GM23338 (cell line): Measurements from ENCODE around the gene SELENOO. TPM values are rescaled to one million over a fixed set of nuclear protein-coding genes. Genes with fewer than 3 reads are reported as not detected.
A peak's percentile ranks its signal among the peaks of the same experiment; 100 is the strongest.

Source experiments
- ATAC-seq: fragments of 200-7000 bp; cut with Tn5 transposase; 3 replicates; pipeline ENCODE4 v1.9.1; 2020
- DNase-seq: peaks from one replicate; pipeline ENCODE4 v3.0.0-alpha.2; 2015; ENCODE audit warnings: low spot score
- H2AFZ ChIP-seq: fragments of 200-600 bp; sonication (generic); 2 replicates; pipeline ENCODE4 v1.8.0; 2016; ENCODE audit warnings: antibody characterized with exemption, mild to moderate bottlenecking, moderate library complexity
- H3F3A ChIP-seq: fragments of 200-600 bp; sonication (generic); replicated peaks from 2 replicates; pipeline ENCODE4 v1.8.0; 2017; ENCODE audit warnings: antibody characterized with exemption, mixed run types, low read depth
- H3K27ac ChIP-seq: fragments of 200-600 bp; sonication (generic); 2 replicates; pipeline ENCODE4 v1.6.1; 2016; ENCODE audit warnings: low read depth
- H3K27me3 ChIP-seq: fragments of 200-600 bp; sonication (generic); 2 replicates; pipeline ENCODE4 v1.8.0; 2016; ENCODE audit warnings: mild to moderate bottlenecking, mixed run types, moderate library complexity; ENCODE audit not compliant: insufficient read depth
- H3K36me3 ChIP-seq: fragments of 200-600 bp; sonication (generic); 2 replicates; pipeline ENCODE4 v1.8.0; 2016; ENCODE audit warnings: mild to moderate bottlenecking; ENCODE audit not compliant: insufficient read depth
- H3K4me1 ChIP-seq: fragments of 200-600 bp; sonication (generic); 2 replicates; pipeline ENCODE4 v1.8.0; 2016; ENCODE audit warnings: mild to moderate bottlenecking, moderate library complexity; ENCODE audit not compliant: insufficient read depth
- H3K4me2 ChIP-seq: fragments of 200-600 bp; sonication (generic); 2 replicates; pipeline ENCODE4 v1.7.1; 2017; ENCODE audit warnings: mixed run types
- H3K4me3 ChIP-seq: fragments of 200-600 bp; sonication (generic); 2 replicates; pipeline ENCODE4 v1.6.1; 2016; ENCODE audit warnings: mixed run types
- H3K79me2 ChIP-seq: fragments of 200-600 bp; sonication (generic); replicated peaks from 2 replicates; pipeline ENCODE4 v1.8.0; 2017; ENCODE audit warnings: mild to moderate bottlenecking; ENCODE audit not compliant: insufficient read depth
- H3K9me2 ChIP-seq: fragments of 200-600 bp; sonication (generic); 2 replicates; pipeline ENCODE4 v1.8.0; 2017; ENCODE audit not compliant: insufficient read depth
- H4K20me1 ChIP-seq: fragments of 200-600 bp; sonication (generic); replicated peaks from 2 replicates; pipeline ENCODE4 v1.8.0; 2017; ENCODE audit warnings: mild to moderate bottlenecking; ENCODE audit not compliant: insufficient read depth
- H3K27ac Mint-ChIP-seq: 2 replicates; pipeline ENCODE4 v1.8.0; 2020; ENCODE audit warnings: inconsistent platforms, mild to moderate bottlenecking, moderate library complexity, mixed read lengths
- H3K27me3 Mint-ChIP-seq: 3 replicates; pipeline ENCODE4 v1.8.0; 2022; ENCODE audit warnings: low read depth, mild to moderate bottlenecking, moderate library complexity, mixed read lengths, inconsistent platforms; ENCODE audit not compliant: insufficient read depth, poor library complexity
- H3K36me3 Mint-ChIP-seq: 3 replicates; pipeline ENCODE4 v1.8.0; 2021; ENCODE audit warnings: low read depth, mild to moderate bottlenecking, inconsistent platforms, moderate library complexity, mixed read lengths
- H3K4me1 Mint-ChIP-seq: 3 replicates; pipeline ENCODE4 v1.8.0; 2020; ENCODE audit warnings: mild to moderate bottlenecking, inconsistent platforms, mixed read lengths
- H3K4me3 Mint-ChIP-seq: 3 replicates; pipeline ENCODE4 v1.8.0; 2021; ENCODE audit warnings: moderate library complexity, mild to moderate bottlenecking, inconsistent platforms, mixed read lengths
- H3K9me3 Mint-ChIP-seq: 3 replicates; pipeline ENCODE4 v1.8.0; 2020; ENCODE audit warnings: moderate library complexity, mild to moderate bottlenecking, inconsistent platforms, mixed read lengths
- CREB1 ChIP-seq: fragments of 250-450 bp; sonication (Bioruptor Pico); IDR thresholded peaks from 2 replicates; pipeline ENCODE4 v1.5.0; 2020; ENCODE audit warnings: low read depth, mild to moderate bottlenecking, moderate library complexity
- ETS1 ChIP-seq: IDR thresholded peaks from 2 replicates; pipeline ENCODE4 v1.6.1; 2016; ENCODE audit warnings: antibody characterized with exemption
- EZH2 ChIP-seq: fragments of 200-600 bp; sonication (generic); IDR thresholded peaks from one replicate; pipeline ENCODE4 v1.8.0; 2017; ENCODE audit warnings: antibody characterized with exemption, mild to moderate bottlenecking, low read depth; ENCODE audit not compliant: unreplicated experiment
- EZH2phosphoT487 ChIP-seq: fragments of 200-600 bp; sonication (generic); IDR thresholded peaks from one replicate; pipeline ENCODE4 v1.8.1; 2018; ENCODE audit warnings: antibody characterized with exemption; ENCODE audit not compliant: unreplicated experiment
- NANOG ChIP-seq: IDR thresholded peaks from 2 replicates; pipeline ENCODE4 v1.6.1; 2016; ENCODE audit warnings: antibody characterized with exemption, borderline replicate concordance
- POLR2AphosphoS5 ChIP-seq: IDR thresholded peaks from 2 replicates; pipeline ENCODE4 v1.6.1; 2016; ENCODE audit warnings: antibody characterized with exemption, low read depth
- STAT1 ChIP-seq: IDR thresholded peaks from one replicate; pipeline ENCODE4 v1.6.1; 2016; ENCODE audit warnings: antibody characterized with exemption; ENCODE audit not compliant: unreplicated experiment
- ZNF331 ChIP-seq: fragments of 250-450 bp; sonication (Bioruptor Pico); IDR thresholded peaks from 2 replicates; pipeline ENCODE4 v1.5.0; 2020; ENCODE audit warnings: low read depth, mild to moderate bottlenecking, moderate library complexity
- polyA plus RNA-seq: library from polyadenylated mRNA; unstranded; fragments of >200 nt; fragmentation: Nextera tagmentation; extraction: Ambion mirVana; gene quantifications from 2 replicates; pipeline ENCODE4 v1.2.1, GENCODE V29; 2016
- total RNA-seq: library from RNA; depleted of rRNA; stranded (reverse); fragments of >200 nt; shearing (Covaris generic); gene quantifications from 2 replicates; pipeline ENCODE4 v1.2.3, GENCODE V29; 2014
- TF ChIP-seq, protein P1 (sequence below): fragments of 250-450 bp; sonication (Bioruptor Pico); IDR thresholded peaks from 2 replicates; pipeline ENCODE4 v1.5.0; 2020; ENCODE audit warnings: mild to moderate bottlenecking, moderate library complexity

Gene SELENOO
- total and polyA plus RNA-seq, 2 experiments from 2014 or later = 6.8 to 21.3 TPM

GRCh38 chr22:50177537-50178470, 23.0 kb upstream of the SELENOO start:
- H3K27ac Mint-ChIP-seq = no peak overlapping the region
- H3K4me3 Mint-ChIP-seq = no peak overlapping the region; the same call in 2 of the 3 replicates
- TF ChIP-seq, protein P1, sequence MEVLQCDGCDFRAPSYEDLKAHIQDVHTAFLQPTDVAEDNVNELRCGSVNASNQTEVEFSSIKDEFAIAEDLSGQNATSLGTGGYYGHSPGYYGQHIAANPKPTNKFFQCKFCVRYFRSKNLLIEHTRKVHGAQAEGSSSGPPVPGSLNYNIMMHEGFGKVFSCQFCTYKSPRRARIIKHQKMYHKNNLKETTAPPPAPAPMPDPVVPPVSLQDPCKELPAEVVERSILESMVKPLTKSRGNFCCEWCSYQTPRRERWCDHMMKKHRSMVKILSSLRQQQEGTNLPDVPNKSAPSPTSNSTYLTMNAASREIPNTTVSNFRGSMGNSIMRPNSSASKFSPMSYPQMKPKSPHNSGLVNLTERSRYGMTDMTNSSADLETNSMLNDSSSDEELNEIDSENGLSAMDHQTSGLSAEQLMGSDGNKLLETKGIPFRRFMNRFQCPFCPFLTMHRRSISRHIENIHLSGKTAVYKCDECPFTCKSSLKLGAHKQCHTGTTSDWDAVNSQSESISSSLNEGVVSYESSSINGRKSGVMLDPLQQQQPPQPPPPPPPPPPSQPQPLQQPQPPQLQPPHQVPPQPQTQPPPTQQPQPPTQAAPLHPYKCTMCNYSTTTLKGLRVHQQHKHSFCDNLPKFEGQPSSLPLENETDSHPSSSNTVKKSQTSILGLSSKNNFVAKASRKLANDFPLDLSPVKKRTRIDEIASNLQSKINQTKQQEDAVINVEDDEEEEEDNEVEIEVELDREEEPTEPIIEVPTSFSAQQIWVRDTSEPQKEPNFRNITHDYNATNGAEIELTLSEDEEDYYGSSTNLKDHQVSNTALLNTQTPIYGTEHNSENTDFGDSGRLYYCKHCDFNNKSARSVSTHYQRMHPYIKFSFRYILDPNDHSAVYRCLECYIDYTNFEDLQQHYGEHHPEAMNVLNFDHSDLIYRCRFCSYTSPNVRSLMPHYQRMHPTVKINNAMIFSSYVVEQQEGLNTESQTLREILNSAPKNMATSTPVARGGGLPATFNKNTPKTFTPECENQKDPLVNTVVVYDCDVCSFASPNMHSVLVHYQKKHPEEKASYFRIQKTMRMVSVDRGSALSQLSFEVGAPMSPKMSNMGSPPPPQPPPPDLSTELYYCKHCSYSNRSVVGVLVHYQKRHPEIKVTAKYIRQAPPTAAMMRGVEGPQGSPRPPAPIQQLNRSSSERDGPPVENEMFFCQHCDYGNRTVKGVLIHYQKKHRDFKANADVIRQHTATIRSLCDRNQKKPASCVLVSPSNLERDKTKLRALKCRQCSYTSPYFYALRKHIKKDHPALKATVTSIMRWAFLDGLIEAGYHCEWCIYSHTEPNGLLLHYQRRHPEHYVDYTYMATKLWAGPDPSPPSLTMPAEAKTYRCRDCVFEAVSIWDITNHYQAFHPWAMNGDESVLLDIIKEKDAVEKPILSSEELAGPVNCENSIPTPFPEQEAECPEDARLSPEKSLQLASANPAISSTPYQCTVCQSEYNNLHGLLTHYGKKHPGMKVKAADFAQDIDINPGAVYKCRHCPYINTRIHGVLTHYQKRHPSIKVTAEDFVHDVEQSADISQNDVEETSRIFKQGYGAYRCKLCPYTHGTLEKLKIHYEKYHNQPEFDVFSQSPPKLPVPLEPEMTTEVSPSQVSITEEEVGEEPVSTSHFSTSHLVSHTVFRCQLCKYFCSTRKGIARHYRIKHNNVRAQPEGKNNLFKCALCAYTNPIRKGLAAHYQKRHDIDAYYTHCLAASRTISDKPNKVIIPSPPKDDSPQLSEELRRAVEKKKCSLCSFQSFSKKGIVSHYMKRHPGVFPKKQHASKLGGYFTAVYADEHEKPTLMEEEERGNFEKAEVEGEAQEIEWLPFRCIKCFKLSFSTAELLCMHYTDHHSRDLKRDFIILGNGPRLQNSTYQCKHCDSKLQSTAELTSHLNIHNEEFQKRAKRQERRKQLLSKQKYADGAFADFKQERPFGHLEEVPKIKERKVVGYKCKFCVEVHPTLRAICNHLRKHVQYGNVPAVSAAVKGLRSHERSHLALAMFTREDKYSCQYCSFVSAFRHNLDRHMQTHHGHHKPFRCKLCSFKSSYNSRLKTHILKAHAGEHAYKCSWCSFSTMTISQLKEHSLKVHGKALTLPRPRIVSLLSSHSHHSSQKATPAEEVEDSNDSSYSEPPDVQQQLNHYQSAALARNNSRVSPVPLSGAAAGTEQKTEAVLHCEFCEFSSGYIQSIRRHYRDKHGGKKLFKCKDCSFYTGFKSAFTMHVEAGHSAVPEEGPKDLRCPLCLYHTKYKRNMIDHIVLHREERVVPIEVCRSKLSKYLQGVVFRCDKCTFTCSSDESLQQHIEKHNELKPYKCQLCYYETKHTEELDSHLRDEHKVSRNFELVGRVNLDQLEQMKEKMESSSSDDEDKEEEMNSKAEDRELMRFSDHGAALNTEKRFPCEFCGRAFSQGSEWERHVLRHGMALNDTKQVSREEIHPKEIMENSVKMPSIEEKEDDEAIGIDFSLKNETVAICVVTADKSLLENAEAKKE (CRISPR knock-in tag) = no peak
- TF ChIP-seq CREB1 (no peak), POLR2AphosphoS5 (no peak), ZNF331 (no peak), EZH2phosphoT487 (no peak), EZH2 (no peak), NANOG (no peak), STAT1 (no peak), ETS1 (no peak)
- peak overlapping the region; percentile 26; the same call in 1 of the 2 replicates for H3K4me3 ChIP-seq
- no peaks in the 10 kb centered on the region for H3K27me3 ChIP-seq
- no peak overlapping the region for H3K27ac ChIP-seq
- DNase-seq (peak; percentile 56), ATAC-seq (peak; percentile 39)
- H3K36me3 ChIP-seq = no peaks in the 10 kb centered on the region
- no peaks in the 10 kb centered on the region for H3K9me3 Mint-ChIP-seq
- H3F3A ChIP-seq = no peaks in the 10 kb centered on the region
- peak overlapping the region; percentile 51; the same call in 1 of the 2 replicates for H3K4me2 ChIP-seq
- no peaks in the 10 kb centered on the region for H3K79me2 ChIP-seq
- no peaks in the 10 kb centered on the region for H3K4me1 ChIP-seq
- no peak overlapping the region for H2AFZ ChIP-seq
- no peaks in the 10 kb centered on the region for H4K20me1 ChIP-seq
- H3K27me3 Mint-ChIP-seq = peaks cover 13% of the 10 kb centered on the region
- H3K9me2 ChIP-seq = no peaks in the 10 kb centered on the region
- peaks cover 4% of the 10 kb centered on the region; the same call in 1 of the 3 replicates for H3K36me3 Mint-ChIP-seq
- peaks cover 2% of the 10 kb centered on the region; the same call in 1 of the 3 replicates for H3K4me1 Mint-ChIP-seq
